HEK293 (cell line): ENCODE data around the gene NT5C2.

Experiments
- CTCF ChIA-PET: fragments of 350-600 bp; formaldehyde crosslinking; extraction: SDS; loops from one replicate; lab custom pipeline; 2021; ENCODE audit warnings: antibody characterized with exemption; lab: Yijun Ruan, JAX
- POLR2A ChIA-PET: fragments of 300-600 bp; formaldehyde crosslinking; extraction: SDS; loops from one replicate; lab custom pipeline; 2020; ENCODE audit warnings: antibody characterized with exemption, inconsistent platforms; lab: Yijun Ruan, JAX
- H3K27ac ChIP-seq: fragments of 200-500 bp; sonication (Bioruptor generic); 2 replicates; pipeline ENCODE4 v1.5.1; 2014; ENCODE audit warnings: low read depth, low read length, control low read depth, inconsistent platforms; ENCODE audit errors: extremely low read depth
- H3K36me3 ChIP-seq, 2 experiments: fragments of 200-500 bp in 1 of 2; sonication (Bioruptor generic) in 1 of 2; 1 replicate in 1 of 2; 2 replicates in 1 of 2; pipeline ENCODE4 v1.5.1; 2014 to 2017; ENCODE audit warnings: inconsistent platforms in 2 of 2, low read length in 2 of 2; ENCODE audit not compliant: control insufficient read depth in 2 of 2, insufficient read depth in 1 of 2
- H3K4me1 ChIP-seq: fragments of 200-500 bp; sonication (Bioruptor generic); 2 replicates; pipeline ENCODE4 v1.5.1; 2014; ENCODE audit warnings: mild to moderate bottlenecking, low read length, inconsistent platforms; ENCODE audit not compliant: control insufficient read depth, insufficient read depth
- H3K4me3 ChIP-seq: 2 replicates; pipeline ENCODE4 v1.5.1; 2011; ENCODE audit warnings: low read depth, mild to moderate bottlenecking, control low read depth, low read length, moderate library complexity
- H3K9me3 ChIP-seq: fragments of 200-500 bp; sonication (Bioruptor generic); 2 replicates; pipeline ENCODE4 v1.5.1; 2014; ENCODE audit warnings: low read depth, low read length, inconsistent platforms; ENCODE audit not compliant: control insufficient read depth, insufficient read depth
- EGR2 ChIP-seq: fragments of 450-650 bp; formaldehyde crosslinking; IDR thresholded peaks from 2 replicates; pipeline ENCODE4 v1.5.1; 2016; ENCODE audit warnings: low read depth, missing biosample characterization, missing genetic modification characterization
- FEZF1 ChIP-seq: fragments of 450-650 bp; formaldehyde crosslinking; IDR thresholded peaks from 2 replicates; pipeline ENCODE4 v1.5.1; 2016; ENCODE audit warnings: missing biosample characterization, missing genetic modification characterization
- GLIS1 ChIP-seq: fragments of 450-650 bp; formaldehyde crosslinking; IDR thresholded peaks from 2 replicates; pipeline ENCODE4 v1.5.1; 2016; ENCODE audit warnings: missing biosample characterization, missing genetic modification characterization
- KLF16 ChIP-seq: fragments of 450-650 bp; formaldehyde crosslinking; IDR thresholded peaks from 2 replicates; pipeline ENCODE4 v1.5.1; 2017; ENCODE audit warnings: missing biosample characterization, missing genetic modification characterization
- OSR2 ChIP-seq: fragments of 450-650 bp; formaldehyde crosslinking; IDR thresholded peaks from 2 replicates; pipeline ENCODE4 v1.5.1; 2016; ENCODE audit warnings: missing biosample characterization, missing genetic modification characterization
- PATZ1 ChIP-seq: fragments of 450-650 bp; formaldehyde crosslinking; IDR thresholded peaks from 2 replicates; pipeline ENCODE4 v1.5.1; 2016; ENCODE audit warnings: missing biosample characterization, missing genetic modification characterization
- PRDM1 ChIP-seq: fragments of 450-650 bp; formaldehyde crosslinking; IDR thresholded peaks from 2 replicates; pipeline ENCODE4; 2016; ENCODE audit warnings: missing biosample characterization, missing genetic modification characterization
- PRDM10 ChIP-seq: fragments of 450-650 bp; formaldehyde crosslinking; IDR thresholded peaks from 2 replicates; pipeline ENCODE4 v1.5.1; 2016; ENCODE audit warnings: missing biosample characterization, missing genetic modification characterization
- PRDM6 ChIP-seq: fragments of 450-650 bp; formaldehyde crosslinking; IDR thresholded peaks from 2 replicates; pipeline ENCODE4 v1.5.1; 2017; ENCODE audit warnings: missing biosample characterization, missing genetic modification characterization
- SP7 ChIP-seq: fragments of 450-650 bp; formaldehyde crosslinking; IDR thresholded peaks from 2 replicates; pipeline ENCODE4 v1.5.1; 2016; ENCODE audit warnings: missing biosample characterization, missing genetic modification characterization
- ZBTB48 ChIP-seq: fragments of 450-650 bp; formaldehyde crosslinking; IDR thresholded peaks from 2 replicates; pipeline ENCODE4 v1.5.1; 2016; ENCODE audit warnings: missing biosample characterization, missing genetic modification characterization
- ZEB2 ChIP-seq: fragments of 450-650 bp; formaldehyde crosslinking; IDR thresholded peaks from 2 replicates; pipeline ENCODE4 v1.5.1; 2016; ENCODE audit warnings: missing biosample characterization, missing genetic modification characterization
- ZFHX2 ChIP-seq: fragments of 450-650 bp; formaldehyde crosslinking; conservative IDR thresholded peaks from 2 replicates; pipeline ENCODE4 v1.5.1; 2016; ENCODE audit warnings: missing biosample characterization, missing genetic modification characterization
- ZFP69B ChIP-seq: fragments of 450-650 bp; formaldehyde crosslinking; IDR thresholded peaks from 2 replicates; pipeline ENCODE4 v1.5.1; 2016; ENCODE audit warnings: missing biosample characterization, missing genetic modification characterization
- ZIC2 ChIP-seq: fragments of 450-650 bp; formaldehyde crosslinking; IDR thresholded peaks from 2 replicates; pipeline ENCODE4 v1.5.1; 2016; ENCODE audit warnings: missing biosample characterization, missing genetic modification characterization
- ZNF121 ChIP-seq: fragments of 450-650 bp; formaldehyde crosslinking; IDR thresholded peaks from 2 replicates; pipeline ENCODE4 v1.5.1; 2016; ENCODE audit warnings: missing biosample characterization, missing genetic modification characterization
- ZNF214 ChIP-seq: fragments of 450-650 bp; formaldehyde crosslinking; IDR thresholded peaks from 2 replicates; pipeline ENCODE4 v1.5.1; 2017; ENCODE audit warnings: missing biosample characterization, mild to moderate bottlenecking, missing genetic modification characterization, borderline replicate concordance
- ZNF335 ChIP-seq: fragments of 450-650 bp; formaldehyde crosslinking; conservative IDR thresholded peaks from 2 replicates; pipeline ENCODE4 v1.5.1; 2016; ENCODE audit warnings: missing biosample characterization, missing genetic modification characterization
- ZNF366 ChIP-seq: fragments of 450-650 bp; formaldehyde crosslinking; conservative IDR thresholded peaks from 2 replicates; pipeline ENCODE4 v1.5.1; 2016; ENCODE audit warnings: missing biosample characterization, missing genetic modification characterization
- ZNF37A ChIP-seq: fragments of 450-650 bp; IDR thresholded peaks from 2 replicates; pipeline ENCODE4 v1.5.1; 2018; ENCODE audit warnings: missing biosample characterization, missing genetic modification characterization
- ZNF501 ChIP-seq: fragments of 450-650 bp; formaldehyde crosslinking; IDR thresholded peaks from 2 replicates; pipeline ENCODE4 v1.5.1; 2016; ENCODE audit warnings: missing biosample characterization, missing genetic modification characterization
- ZNF560 ChIP-seq: fragments of 450-650 bp; formaldehyde crosslinking; IDR thresholded peaks from 2 replicates; pipeline ENCODE4 v1.5.1; 2017; ENCODE audit warnings: missing biosample characterization, missing genetic modification characterization, borderline replicate concordance
- ZNF580 ChIP-seq: fragments of 450-650 bp; formaldehyde crosslinking; IDR thresholded peaks from 2 replicates; pipeline ENCODE4 v1.5.1; 2016; ENCODE audit warnings: missing biosample characterization, missing genetic modification characterization
- ZNF626 ChIP-seq: fragments of 450-650 bp; sonication (Bioruptor Pico); formaldehyde crosslinking; IDR thresholded peaks from 2 replicates; pipeline ENCODE4 v1.5.1; 2018; ENCODE audit warnings: missing biosample characterization, missing genetic modification characterization, inconsistent platforms
- ZNF629 ChIP-seq: fragments of 450-650 bp; formaldehyde crosslinking; IDR thresholded peaks from 2 replicates; pipeline ENCODE4 v1.5.1; 2017; ENCODE audit warnings: missing biosample characterization, missing genetic modification characterization
- ZNF792 ChIP-seq: fragments of 450-650 bp; formaldehyde crosslinking; IDR thresholded peaks from 2 replicates; pipeline ENCODE4 v1.5.1; 2016; ENCODE audit warnings: missing biosample characterization, missing genetic modification characterization
- ZNF843 ChIP-seq: fragments of 450-650 bp; formaldehyde crosslinking; IDR thresholded peaks from 2 replicates; pipeline ENCODE4 v1.5.1; 2016; ENCODE audit warnings: missing biosample characterization, missing genetic modification characterization
- ZSCAN4 ChIP-seq: fragments of 450-650 bp; formaldehyde crosslinking; IDR thresholded peaks from 2 replicates; pipeline ENCODE4 v1.5.1; 2017; ENCODE audit warnings: missing biosample characterization, missing genetic modification characterization

NT5C2 gene

GRCh38 chr10:103188853-103189252 is 4.2 kb downstream of the NT5C2 start:
- Histone ChIP-seq H3K4me1 (peaks cover 27% of the 10 kb centered on the region), H3K4me3 (no peak overlapping the region), H3K27ac (peak overlapping the region; percentile 32; the same call in 1 of the 2 replicates), H3K36me3 (peaks cover 0 to 6% of the 10 kb centered on the region in 2 experiments; a peak in 1 of 3 replicates), H3K9me3 (no peaks in the 10 kb centered on the region)
- ChIA-PET CTCF (interaction anchor here (0.6 kb wide), 1 partner anchor 123 kb away, joined by 4 read pairs; no protein-coding TSS in a partner anchor), POLR2A (no interaction called here)
- peak; percentile 75 for TF ChIP-seq ZNF335
- TF ChIP-seq ZBTB48, result no peak
- no peak for TF ChIP-seq ZNF37A (tag by site-specific recombination)
- peak; percentile 43; the same call in 1 of the 2 replicates for TF ChIP-seq ZNF629
- TF ChIP-seq ZNF560 (tag by site-specific recombination), result no peak
- no peak for TF ChIP-seq ZFP69B (tag by site-specific recombination)
- TF ChIP-seq ZNF843, result peak; percentile 66; the same call in 1 of the 2 replicates
- TF ChIP-seq KLF16 (tag by site-specific recombination), result no peak
- TF ChIP-seq SP7 (tag by site-specific recombination), result 0 out of 2 replicates have a peak, but pooled peaks have one; percentile 19
- TF ChIP-seq ZNF501 (tag by site-specific recombination), result peak; percentile 46; the same call in 1 of the 2 replicates
- TF ChIP-seq ZNF214 (tag by site-specific recombination), result no peak
- TF ChIP-seq ZSCAN4 (tag by site-specific recombination), result no peak
- no peak for TF ChIP-seq ZNF626 (tag by site-specific recombination)
- peak; percentile 17; the same call in 1 of the 2 replicates for TF ChIP-seq GLIS1 (tag by site-specific recombination)
- TF ChIP-seq EGR2 (tag by site-specific recombination), result peak; percentile 24; the same call in 1 of the 2 replicates
- TF ChIP-seq ZNF366 (tag by site-specific recombination), result peak; percentile 48
- TF ChIP-seq ZFHX2 (tag by site-specific recombination), result peak; percentile 71
- TF ChIP-seq ZEB2 (tag by site-specific recombination), result peak; percentile 62; the same call in 1 of the 2 replicates
- 0 out of 2 replicates have a peak, but pooled peaks have one; percentile 13 for TF ChIP-seq PATZ1 (tag by site-specific recombination)
- TF ChIP-seq FEZF1 (tag by site-specific recombination), result 0 out of 2 replicates have a peak, but pooled peaks have one; percentile 28
- peak; percentile 89 for TF ChIP-seq ZNF121 (tag by site-specific recombination)
- TF ChIP-seq OSR2 (tag by site-specific recombination), result peak; percentile 51; the same call in 1 of the 2 replicates
- TF ChIP-seq PRDM6 (tag by site-specific recombination), result peak; percentile 89
- peak; percentile 7; the same call in 1 of the 2 replicates for TF ChIP-seq PRDM1 (tag by site-specific recombination)
- TF ChIP-seq ZIC2 (tag by site-specific recombination), result peak; percentile 41; the same call in 1 of the 2 replicates
- peak; percentile 19; the same call in 1 of the 2 replicates for TF ChIP-seq PRDM10 (tag by site-specific recombination)
- no peak for TF ChIP-seq ZNF792 (tag by site-specific recombination)
- TF ChIP-seq ZNF580 (tag by site-specific recombination), result peak; percentile 50; the same call in 1 of the 2 replicates
